Activated naive CD4-positive, alpha-beta T cell treated with anti-CD3 and anti-CD28 coated beads, Interleukin-2, amount 50 U/mL, for 72 hours (primary cell): ENCODE data around the gene PCYT2. TPM values are rescaled to one million over a fixed set of nuclear protein-coding genes. Genes with fewer than 3 reads are reported as not detected.
"Not testable (repeated sequence)": the region's sequence is repeated elsewhere in the genome, so short reads cannot be mapped to it uniquely, and the experiment has no call there.

Experiments
- ATAC-seq, 2 donors: fragments of 150-1000 bp; cut with Tn5 transposase; 2 replicates each; pipeline ENCODE4 v1.10.0; 2021; ENCODE audit warnings: mild to moderate bottlenecking in 2 of 2, moderate library complexity in 2 of 2
- DNase-seq, 2 donors: peaks; one replicate each; pipeline ENCODE4 v3.0.0; 2021 to 2022; ENCODE audit warnings: low spot score in 2 of 2
- H3K27ac Mint-ChIP-seq, 2 donors: one replicate each; pipeline ENCODE4 v1.8.0; 2022; ENCODE audit warnings: mild to moderate bottlenecking in 2 of 2, mixed read lengths in 2 of 2
- H3K36me3 Mint-ChIP-seq, 2 donors: one replicate each; pipeline ENCODE4 v1.8.0; 2022; ENCODE audit warnings: mixed read lengths in 2 of 2
- H3K9me3 Mint-ChIP-seq, 2 donors: one replicate each; pipeline ENCODE4 v1.8.0; 2022; ENCODE audit warnings: mixed read lengths in 2 of 2
- total RNA-seq, 2 donors: library from RNA; stranded (reverse); gene quantifications; one replicate each; pipeline ENCODE4 v1.2.3, GENCODE V29; 2022

The PCYT2 gene
- 10 to 100 TPM; 16.4 to 20.1 TPM for total RNA-seq

DNA sequence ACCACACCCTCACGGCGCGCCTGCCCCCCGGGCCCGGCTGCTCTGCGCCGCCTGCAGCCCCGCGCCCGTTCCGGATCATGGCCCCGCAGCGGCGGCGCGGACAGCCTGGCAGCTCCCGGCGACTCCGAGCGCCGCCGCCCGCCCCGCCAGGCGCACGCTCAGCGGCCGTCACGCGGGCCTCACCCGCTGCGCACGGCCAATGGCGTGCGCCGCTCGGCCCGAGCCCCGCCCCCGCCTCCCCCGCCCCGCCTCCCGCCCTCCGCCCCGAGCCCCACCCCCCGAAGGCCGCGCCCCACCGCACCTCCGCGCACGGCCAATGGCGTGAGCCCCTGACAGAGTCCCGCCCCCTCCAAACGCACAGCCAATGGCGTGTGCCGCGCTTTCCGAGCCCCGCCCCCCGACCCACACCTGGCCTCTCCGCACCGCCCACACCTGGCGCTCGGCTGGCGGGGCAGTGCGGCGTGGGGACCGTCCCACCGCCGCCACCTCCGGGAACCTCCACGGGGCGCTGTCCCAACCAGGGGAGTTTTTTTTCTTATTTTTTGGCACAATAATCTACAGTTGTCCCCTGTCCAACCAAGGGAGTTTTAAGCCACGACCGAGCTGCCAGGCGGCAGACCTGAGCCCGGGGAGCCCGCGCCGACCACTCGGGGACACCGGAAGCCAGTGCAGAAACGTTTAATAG is at the start of gene PCYT2:
Gene PCYT2 (minus strand): TSS at position 123 of the 685 bp plus-strand sequence. CDS start 44 bp downstream, at position 79.
- H3K36me3 Mint-ChIP-seq: no peaks in the 10 kb centered on the region
- H3K27ac Mint-ChIP-seq: no peak within 1 kb of the TSS
- DNase-seq (peak; percentile 93), ATAC-seq (peak; percentile 93 to 94)
- no peaks in the 10 kb centered on the region for H3K9me3 Mint-ChIP-seq

DNA sequence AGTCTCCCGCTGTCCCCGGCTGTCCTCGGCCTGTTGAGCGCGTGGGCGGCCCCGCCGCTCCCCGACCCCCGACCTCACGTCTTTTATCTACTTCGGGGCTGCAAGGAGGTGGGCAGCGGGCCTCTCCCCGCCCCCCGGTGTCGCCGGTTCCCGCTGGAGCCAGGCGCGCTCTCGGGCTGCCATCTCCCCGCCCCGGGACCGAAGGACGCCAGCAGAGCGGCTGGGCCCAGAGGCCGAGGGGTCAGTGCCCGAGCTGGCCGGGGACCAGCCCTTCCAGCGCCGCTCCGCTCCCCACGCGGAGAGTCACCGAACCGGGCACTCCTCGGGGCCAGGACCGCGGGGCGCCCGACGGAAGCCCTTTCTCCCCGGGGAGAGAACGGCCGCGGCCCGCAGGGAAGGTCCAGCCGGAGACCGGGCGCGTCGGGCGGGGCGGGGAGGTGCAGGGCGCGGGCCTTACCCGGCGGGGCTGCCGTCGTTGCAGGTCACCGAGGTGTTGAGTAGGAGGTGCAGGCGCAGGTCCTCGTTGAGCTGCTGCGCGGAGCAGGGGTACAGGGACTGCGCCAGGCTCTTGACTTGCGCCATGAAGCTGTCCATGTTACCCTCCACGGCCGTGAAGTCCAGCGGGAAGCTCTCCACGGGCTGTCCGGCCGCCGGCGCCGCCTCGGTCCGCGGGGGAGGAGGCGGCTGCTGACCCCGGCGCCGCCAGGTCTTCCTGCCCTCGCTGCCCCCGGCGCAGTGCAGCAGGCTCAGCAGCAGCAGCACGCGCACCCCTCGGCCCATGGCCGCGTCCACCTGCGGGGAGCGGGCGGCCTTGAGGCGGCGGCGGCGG is 49.1 kb upstream of the PCYT2 start:
- H3K27ac Mint-ChIP-seq: no peak overlapping the region
- H3K9me3 Mint-ChIP-seq: no peaks in the 10 kb centered on the region
- H3K36me3 Mint-ChIP-seq: no peaks in the 10 kb centered on the region
- ATAC-seq: peak in 1 of 2 donors; percentile 5
- no peak for DNase-seq

- no peaks in the 10 kb centered on the region for H3K9me3 Mint-ChIP-seq
- DNase-seq (peak; percentile 79 to 86), ATAC-seq (peak; percentile 94 to 96)
- H3K36me3 Mint-ChIP-seq: no peaks in the 10 kb centered on the region
- H3K27ac Mint-ChIP-seq: no peak overlapping the region
These were observed 48.3 kb upstream of the PCYT2 start for GRCh38 chr17:81959362-81960129.

GRCh38 chr17:81958633-81959342 is 47.6 kb upstream of the PCYT2 start:
- Mint-ChIP-seq H3K36me3 (no peaks in the 10 kb centered on the region), H3K27ac (no peak overlapping the region), H3K9me3 (no peaks in the 10 kb centered on the region)
- ATAC-seq (no peak), DNase-seq (no peak)

DNA sequence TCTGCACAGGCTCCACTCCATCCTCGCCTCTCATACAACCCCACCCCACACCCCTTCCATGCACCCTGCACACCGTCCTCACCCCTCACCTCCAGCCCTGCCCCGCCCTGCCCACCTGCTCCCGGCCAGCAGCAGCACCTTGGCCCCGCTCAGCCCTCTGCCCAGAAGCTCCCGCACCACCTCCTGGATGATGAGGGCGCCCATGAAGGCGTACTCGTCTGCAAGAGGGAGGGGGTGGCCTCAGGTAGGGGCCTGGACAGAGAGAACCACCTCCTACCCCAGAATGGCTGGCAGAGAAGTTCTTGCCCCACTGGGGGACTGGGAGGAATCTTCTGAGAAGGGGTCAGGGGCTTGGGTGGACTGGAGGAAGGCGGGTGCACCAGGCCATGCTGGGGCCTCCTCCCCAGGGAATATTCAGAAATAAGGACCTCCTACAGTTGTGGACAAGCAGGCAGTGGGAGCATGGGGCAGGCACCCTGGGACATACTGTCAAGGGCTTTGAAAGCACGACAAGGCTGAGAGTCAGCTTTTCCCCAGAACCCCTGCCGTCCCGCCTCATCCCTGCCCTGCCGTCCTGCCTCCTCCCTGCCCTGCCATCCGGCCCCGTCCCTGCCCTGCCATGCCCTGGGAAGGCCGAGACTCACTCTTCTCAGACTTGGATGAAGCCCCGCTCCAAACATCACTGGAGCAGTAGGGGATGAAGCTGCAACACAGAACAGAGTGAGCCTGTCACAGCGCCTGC is 46.7 kb upstream of the PCYT2 start:
- Mint-ChIP-seq H3K9me3 (no peaks in the 10 kb centered on the region), H3K27ac (no peak overlapping the region), H3K36me3 (no peaks in the 10 kb centered on the region)
- no peak for DNase-seq
- no peak for ATAC-seq

DNA sequence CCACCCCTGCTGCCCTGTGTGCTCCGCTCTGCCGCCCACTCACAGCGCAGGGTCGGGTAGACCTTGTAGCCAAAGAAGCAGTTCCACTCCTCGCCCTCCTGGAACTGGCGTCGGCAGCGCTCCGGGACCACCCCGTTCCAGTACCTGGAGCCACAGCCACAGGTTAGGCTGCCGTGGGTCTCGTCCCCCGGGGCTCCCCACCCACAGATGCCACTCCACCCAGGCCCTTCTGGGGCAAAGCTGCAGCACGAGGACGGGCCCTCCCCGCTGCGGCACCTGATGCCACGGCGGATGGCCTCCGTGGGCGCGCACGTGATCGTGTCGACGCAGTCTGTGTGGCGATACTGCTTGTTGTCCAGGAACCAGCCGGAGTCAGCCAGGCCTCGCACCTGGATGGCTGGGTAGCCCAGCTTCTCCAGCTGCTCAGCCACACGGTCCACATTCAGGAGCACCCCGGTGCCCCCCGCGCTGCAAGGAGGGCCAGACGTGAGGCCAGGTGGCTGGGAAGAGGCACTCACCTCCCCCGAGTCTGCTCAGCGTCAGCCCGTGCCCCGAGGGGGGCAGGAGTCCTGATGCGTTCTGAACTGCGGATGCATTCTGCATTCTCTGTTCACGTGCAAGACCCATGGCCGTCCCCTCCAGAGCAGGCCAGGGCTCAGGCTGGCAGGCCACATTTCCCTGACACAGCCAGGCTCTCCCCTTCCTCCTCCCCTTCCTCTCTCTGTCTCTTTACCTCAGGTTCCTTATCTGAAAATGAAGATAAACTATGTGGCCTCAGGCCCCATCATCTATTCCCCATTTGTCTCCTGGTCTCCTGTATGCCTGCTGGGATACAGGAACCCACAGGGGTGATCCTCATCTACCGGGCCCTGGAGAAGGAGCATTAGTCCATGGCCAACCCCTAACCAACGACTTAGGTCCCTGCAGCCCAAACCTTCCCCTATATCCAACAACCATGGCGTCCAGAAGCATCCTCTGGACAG is 45.7 kb upstream of the PCYT2 start:
- ATAC-seq (no peak), DNase-seq (no peak)
- Mint-ChIP-seq H3K27ac (no peak overlapping the region), H3K36me3 (no peaks in the 10 kb centered on the region), H3K9me3 (no peaks in the 10 kb centered on the region)

- Mint-ChIP-seq H3K9me3 (no peaks in the 10 kb centered on the region), H3K27ac (no peak overlapping the region), H3K36me3 (no peaks in the 10 kb centered on the region)
- ATAC-seq (no peak), DNase-seq (no peak)
These were observed 44.8 kb upstream of the PCYT2 start for GRCh38 chr17:81955756-81956544.

GRCh38 chr17:81955058-81955681 is 44.0 kb upstream of the PCYT2 start:
- Mint-ChIP-seq H3K27ac (peak overlapping the region in 1 of 2 donors; percentile 84), H3K36me3 (no peaks in the 10 kb centered on the region), H3K9me3 (no peaks in the 10 kb centered on the region)
- ATAC-seq (no peak), DNase-seq (no peak)

GRCh38 chr17:81954131-81955057 is 43.2 kb upstream of the PCYT2 start:
- no peak for DNase-seq
- no peaks in the 10 kb centered on the region for H3K9me3 Mint-ChIP-seq
- ATAC-seq: no peak
- no peaks in the 10 kb centered on the region for H3K36me3 Mint-ChIP-seq
- peak overlapping the region in 1 of 2 donors; percentile 84 for H3K27ac Mint-ChIP-seq

DNA sequence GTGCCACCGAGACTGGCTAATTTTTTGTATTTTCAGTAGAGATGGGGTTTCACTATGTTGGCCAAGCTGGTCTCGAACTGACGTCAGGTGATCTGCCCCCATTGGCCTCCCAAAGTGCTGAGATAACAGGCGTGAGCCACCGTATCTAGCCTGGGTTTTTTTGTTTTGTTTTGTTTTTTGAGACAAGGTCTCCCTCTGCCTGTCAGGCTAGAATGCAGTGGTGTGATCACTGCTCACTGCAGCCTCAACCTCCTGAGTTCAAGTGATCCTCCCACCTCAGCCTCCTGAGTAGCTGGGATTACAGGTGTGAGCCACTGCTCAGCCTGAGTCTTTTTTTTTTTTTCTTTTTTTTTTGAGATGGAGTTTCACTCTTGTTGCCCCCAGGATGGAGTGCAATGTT is 42.2 kb upstream of the PCYT2 start:
- DNase-seq, H3K36me3 Mint-ChIP-seq, H3K9me3 Mint-ChIP-seq, ATAC-seq, H3K27ac Mint-ChIP-seq: not testable (repeated sequence)

GRCh38 chr17:81952792-81953228 is 41.6 kb upstream of the PCYT2 start:
- Mint-ChIP-seq H3K9me3 (no peaks in the 10 kb centered on the region), H3K27ac (no peak overlapping the region), H3K36me3 (no peaks in the 10 kb centered on the region)
- ATAC-seq: no peak
- DNase-seq: no peak

- Mint-ChIP-seq H3K9me3 (no peaks in the 10 kb centered on the region), H3K27ac (no peak overlapping the region), H3K36me3 (no peaks in the 10 kb centered on the region)
- ATAC-seq (no peak), DNase-seq (no peak)
These were observed 40.8 kb upstream of the PCYT2 start for GRCh38 chr17:81951785-81952684.
